Amygdala (tissue), 56 donors: ENCODE results near the gene FBXO21.
A peak's percentile ranks its signal among the peaks of the same experiment; 100 is the strongest.

Source experiments
- DNase-seq, 56 donors: peaks; one replicate each; lab custom pipeline; 2025; lab: John Stamatoyannopoulos, UW

FBXO21 gene

GRCh38 chr12:117168976-117169375, 21.3 kb downstream of the FBXO21 start:
- DNase-seq = no peak

GRCh38 chr12:117167769-117168168, 22.5 kb downstream of the FBXO21 start:
- DNase-seq = no peak

GRCh38 chr12:117166107-117166506, 24.2 kb downstream of the FBXO21 start:
- no peak for DNase-seq

- DNase-seq = no peak
Observed at GRCh38 chr12:117165342-117165741, 24.9 kb downstream of the FBXO21 start.

GRCh38 chr12:117162633-117163032, 27.6 kb downstream of the FBXO21 start:
- DNase-seq = no peak

- no peak for DNase-seq
Observed at GRCh38 chr12:117162167-117162539, 28.1 kb downstream of the FBXO21 start.

GRCh38 chr12:117161460-117162166, 28.7 kb downstream of the FBXO21 start:
- DNase-seq = no peak

- no peak for DNase-seq
Observed at GRCh38 chr12:117159674-117160073, 30.6 kb downstream of the FBXO21 start.

GRCh38 chr12:117158911-117159553, 31.2 kb downstream of the FBXO21 start:
- DNase-seq = no peak

GRCh38 chr12:117158096-117158495, 32.2 kb downstream of the FBXO21 start:
- no peak for DNase-seq

- DNase-seq = peak in 16 of 56 donors; percentile 10 to 53 (median 18)
Observed at GRCh38 chr12:117155278-117156060, 34.8 kb downstream of the FBXO21 start.

GRCh38 chr12:117152793-117153775, 37.2 kb downstream of the FBXO21 start:
- DNase-seq = no peak

GRCh38 chr12:117151403-117152031, 38.8 kb downstream of the FBXO21 start:
- no peak for DNase-seq

- DNase-seq = no peak
Observed at GRCh38 chr12:117149431-117149830, 40.8 kb downstream of the FBXO21 start.

- DNase-seq = peak in 2 of 56 donors; percentile 15 to 26
Observed at GRCh38 chr12:117148642-117149041, 41.6 kb downstream of the FBXO21 start.

- no peak for DNase-seq
Observed at GRCh38 chr12:117147639-117148038, 42.6 kb downstream of the FBXO21 start.

GRCh38 chr12:117145597-117146154, 44.6 kb downstream of the FBXO21 start:
- DNase-seq = no peak

GRCh38 chr12:117144599-117144998, 45.7 kb downstream of the FBXO21 start:
- DNase-seq = peak in 45 of 56 donors; percentile 8 to 89 (median 52)

GRCh38 chr12:117143008-117143532, 47.2 kb downstream of the FBXO21 start:
- DNase-seq = no peak
